Nephron (organoid): ENCODE measurements around the gene MRPL9.

Experiments used
- H3K27ac Mint-ChIP-seq, 3 experiments: 2 replicates each; pipeline ENCODE4 v1.8.0; 2020; ENCODE audit warnings: mixed read lengths in 3 of 3, mild to moderate bottlenecking in 2 of 3, moderate library complexity in 1 of 3
- H3K27me3 Mint-ChIP-seq: 2 replicates; pipeline ENCODE4 v1.8.0; 2021; ENCODE audit warnings: low read depth, mild to moderate bottlenecking, moderate library complexity, mixed read lengths
- H3K36me3 Mint-ChIP-seq: 2 replicates; pipeline ENCODE4 v1.8.0; 2020; ENCODE audit warnings: low read depth, mixed read lengths
- H3K4me1 Mint-ChIP-seq: 2 replicates; pipeline ENCODE4 v1.8.0; 2020; ENCODE audit warnings: mixed read lengths
- H3K4me3 Mint-ChIP-seq, 3 experiments: 2 replicates each; pipeline ENCODE4 v1.8.0; 2020; ENCODE audit warnings: mild to moderate bottlenecking in 3 of 3, mixed read lengths in 3 of 3, moderate library complexity in 2 of 3
- H3K9me3 Mint-ChIP-seq: 2 replicates; pipeline ENCODE4 v1.8.0; 2020; ENCODE audit warnings: mixed read lengths
- TF ChIP-seq, protein P1 (sequence below), 3 experiments: fragments of 200-600 bp; sonication (generic); IDR thresholded peaks; one replicate each; pipeline ENCODE4 v1.5.0; 2021; ENCODE audit warnings: antibody characterized with exemption in 3 of 3; ENCODE audit not compliant: unreplicated experiment in 3 of 3

Gene MRPL9

DNA sequence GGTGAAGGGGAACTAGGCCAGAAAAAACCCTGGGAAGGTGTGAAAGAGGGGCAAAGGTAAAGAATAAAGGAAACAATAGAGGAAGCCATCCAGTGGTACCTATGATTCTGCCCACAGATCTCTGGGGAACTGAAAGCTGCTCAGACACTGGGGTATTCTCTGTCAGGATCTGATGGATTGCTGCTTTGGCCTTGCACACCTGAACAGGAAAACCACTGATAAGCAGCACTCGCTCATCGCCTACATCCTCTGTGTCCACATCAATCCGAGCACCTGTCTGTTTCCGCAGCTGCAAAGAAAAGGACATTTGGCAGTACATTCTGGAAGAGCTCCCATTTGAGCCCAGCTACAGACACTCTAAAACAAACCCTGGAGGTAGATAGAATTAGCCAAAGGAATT lies 16.6 kb upstream of the MRPL9 start:
- H3K4me1 Mint-ChIP-seq, result no peaks in the 10 kb centered on the region
- H3K27ac Mint-ChIP-seq, result no peak overlapping the region
- no peaks in the 10 kb centered on the region for H3K9me3 Mint-ChIP-seq
- TF ChIP-seq, protein P1, sequence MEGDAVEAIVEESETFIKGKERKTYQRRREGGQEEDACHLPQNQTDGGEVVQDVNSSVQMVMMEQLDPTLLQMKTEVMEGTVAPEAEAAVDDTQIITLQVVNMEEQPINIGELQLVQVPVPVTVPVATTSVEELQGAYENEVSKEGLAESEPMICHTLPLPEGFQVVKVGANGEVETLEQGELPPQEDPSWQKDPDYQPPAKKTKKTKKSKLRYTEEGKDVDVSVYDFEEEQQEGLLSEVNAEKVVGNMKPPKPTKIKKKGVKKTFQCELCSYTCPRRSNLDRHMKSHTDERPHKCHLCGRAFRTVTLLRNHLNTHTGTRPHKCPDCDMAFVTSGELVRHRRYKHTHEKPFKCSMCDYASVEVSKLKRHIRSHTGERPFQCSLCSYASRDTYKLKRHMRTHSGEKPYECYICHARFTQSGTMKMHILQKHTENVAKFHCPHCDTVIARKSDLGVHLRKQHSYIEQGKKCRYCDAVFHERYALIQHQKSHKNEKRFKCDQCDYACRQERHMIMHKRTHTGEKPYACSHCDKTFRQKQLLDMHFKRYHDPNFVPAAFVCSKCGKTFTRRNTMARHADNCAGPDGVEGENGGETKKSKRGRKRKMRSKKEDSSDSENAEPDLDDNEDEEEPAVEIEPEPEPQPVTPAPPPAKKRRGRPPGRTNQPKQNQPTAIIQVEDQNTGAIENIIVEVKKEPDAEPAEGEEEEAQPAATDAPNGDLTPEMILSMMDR (IDR thresholded peaks at IDR 0.05; ENCODE audit: unreplicated experiment in 3 of 3), result no peak
- no peaks in the 10 kb centered on the region for H3K27me3 Mint-ChIP-seq
- H3K36me3 Mint-ChIP-seq, result peaks cover 16% of the 10 kb centered on the region
- no peak overlapping the region for H3K4me3 Mint-ChIP-seq

DNA sequence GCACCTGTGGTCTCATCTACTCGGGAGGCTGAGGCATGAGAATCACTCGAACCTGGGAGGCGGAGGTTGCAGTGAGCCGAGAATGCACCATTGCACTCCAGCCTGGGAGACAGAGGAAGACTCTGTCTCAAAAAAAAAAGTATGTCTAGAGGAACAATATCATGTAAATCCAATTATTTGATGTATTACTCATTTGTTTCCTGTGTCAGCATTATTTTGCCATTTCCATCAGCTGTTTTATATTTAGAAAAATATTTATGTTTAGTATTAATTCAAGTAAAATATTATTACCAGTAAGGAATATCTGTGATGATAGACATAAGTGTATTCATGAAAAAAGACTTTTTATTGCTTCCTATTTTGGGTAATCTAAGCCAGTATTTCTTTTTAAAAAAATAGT lies 14.0 kb upstream of the MRPL9 start:
- Mint-ChIP-seq H3K4me3 (no peak overlapping the region), H3K27me3 (no peaks in the 10 kb centered on the region), H3K9me3 (no peaks in the 10 kb centered on the region), H3K4me1 (no peaks in the 10 kb centered on the region), H3K27ac (no peak overlapping the region), H3K36me3 (peaks cover 16% of the 10 kb centered on the region)
- TF ChIP-seq, protein P1 (IDR thresholded peaks at IDR 0.05; ENCODE audit: unreplicated experiment in 3 of 3), result no peak

DNA sequence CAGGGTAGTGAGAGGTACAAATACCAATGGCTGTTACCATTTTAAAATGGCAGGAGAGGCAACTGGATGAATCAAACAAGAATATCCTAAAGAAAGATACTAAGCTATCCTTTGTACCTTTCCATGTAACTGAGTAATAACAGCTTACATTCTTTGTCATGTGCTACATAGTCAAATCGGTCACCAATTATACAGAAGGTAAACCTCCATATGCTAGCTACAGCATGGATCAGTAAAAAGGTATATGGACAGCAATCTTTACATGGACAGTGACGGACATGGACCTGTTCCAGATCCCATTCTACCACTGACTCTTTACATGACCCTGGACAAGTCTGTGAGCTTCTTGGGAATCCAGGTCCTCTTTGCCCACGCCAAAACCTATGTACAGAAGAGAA lies 13.4 kb upstream of the MRPL9 start:
- no peak overlapping the region for H3K4me3 Mint-ChIP-seq
- no peaks in the 10 kb centered on the region for H3K27me3 Mint-ChIP-seq
- no peaks in the 10 kb centered on the region for H3K9me3 Mint-ChIP-seq
- no peaks in the 10 kb centered on the region for H3K4me1 Mint-ChIP-seq
- TF ChIP-seq, protein P1 (IDR thresholded peaks at IDR 0.05; ENCODE audit: unreplicated experiment in 3 of 3), result no peak
- H3K27ac Mint-ChIP-seq, result no peak overlapping the region
- peaks cover 16% of the 10 kb centered on the region for H3K36me3 Mint-ChIP-seq

- Mint-ChIP-seq H3K4me3 (no peak overlapping the region), H3K4me1 (no peaks in the 10 kb centered on the region), H3K36me3 (peaks cover 12% of the 10 kb centered on the region), H3K9me3 (no peaks in the 10 kb centered on the region), H3K27ac (no peak overlapping the region), H3K27me3 (no peaks in the 10 kb centered on the region)
- TF ChIP-seq, protein P1 (IDR thresholded peaks at IDR 0.05; ENCODE audit: unreplicated experiment in 3 of 3), result no peak
Measured at GRCh38 chr1:151775894-151776664, 12.8 kb upstream of the MRPL9 start.

- Mint-ChIP-seq H3K9me3 (no peaks in the 10 kb centered on the region), H3K27ac (no peak overlapping the region), H3K27me3 (no peaks in the 10 kb centered on the region), H3K4me1 (no peaks in the 10 kb centered on the region), H3K36me3 (peaks cover 12% of the 10 kb centered on the region), H3K4me3 (no peak overlapping the region)
- TF ChIP-seq, protein P1 (IDR thresholded peaks at IDR 0.05; ENCODE audit: unreplicated experiment in 3 of 3), result no peak
Measured at GRCh38 chr1:151774256-151774922, 11.1 kb upstream of the MRPL9 start.
